Liver (tissue), 9 donors: Measurements from ENCODE around the gene ELL. TPM values are rescaled to one million over a fixed set of nuclear protein-coding genes. Genes with fewer than 3 reads are reported as not detected.

Experiments
- DNase-seq: peaks from one replicate; pipeline ENCODE4 v3.0.0-alpha.2; 2017; ENCODE audit warnings: low spot score
- H3K27ac ChIP-seq, 2 donors: one replicate each; pipeline ENCODE4 v1.7.0; 2013; ENCODE audit warnings: inconsistent platforms in 2 of 2, low read length in 2 of 2, control low read depth in 1 of 2, low read depth in 1 of 2, mild to moderate bottlenecking in 1 of 2
- H3K27me3 ChIP-seq, 4 donors: one replicate each; pipeline versions ENCODE4 v1.6.1 to v1.7.0; 2013; ENCODE audit warnings: low read length in 3 of 4, inconsistent platforms in 1 of 4, mild to moderate bottlenecking in 1 of 4, moderate library complexity in 1 of 4; ENCODE audit not compliant: control insufficient read depth in 4 of 4, insufficient read depth in 4 of 4
- H3K36me3 ChIP-seq, 4 donors: one replicate each; pipeline versions ENCODE4 v1.6.1 to v1.7.0; 2013; ENCODE audit warnings: low read length in 3 of 4, mild to moderate bottlenecking in 3 of 4, low read depth in 1 of 4, moderate library complexity in 1 of 4; ENCODE audit not compliant: control insufficient read depth in 4 of 4, insufficient read depth in 3 of 4
- H3K4me1 ChIP-seq, 4 donors: one replicate each; pipeline versions ENCODE4 v1.6.1 to v1.7.0; 2013; ENCODE audit warnings: low read length in 3 of 4, mild to moderate bottlenecking in 3 of 4, moderate library complexity in 1 of 4; ENCODE audit not compliant: control insufficient read depth in 4 of 4, insufficient read depth in 4 of 4
- H3K4me3 ChIP-seq, 3 donors: one replicate each; pipeline versions ENCODE4 v1.6.1 to v1.7.0; 2013; ENCODE audit warnings: low read length in 3 of 3, control low read depth in 1 of 3, low read depth in 1 of 3, mild to moderate bottlenecking in 1 of 3
- H3K9ac ChIP-seq, 2 donors: one replicate each; pipeline ENCODE4 v1.7.0; 2013; ENCODE audit warnings: low read length in 2 of 2, mild to moderate bottlenecking in 2 of 2, moderate library complexity in 2 of 2, control low read depth in 1 of 2, low read depth in 1 of 2
- H3K9me3 ChIP-seq, 4 donors: one replicate each; pipeline versions ENCODE4 v1.6.1 to v1.7.0; 2013; ENCODE audit warnings: low read length in 3 of 4; ENCODE audit not compliant: control insufficient read depth in 4 of 4
- EGR1 ChIP-seq, 2 donors: IDR thresholded peaks; 2 replicates each; pipeline ENCODE4 v1.6.1; 2016 to 2018; ENCODE audit warnings: antibody characterized with exemption in 2 of 2, low read depth in 2 of 2
- FOXA1 ChIP-seq: IDR thresholded peaks from 2 replicates; pipeline ENCODE4 v1.6.1; 2016; ENCODE audit warnings: antibody characterized with exemption
- FOXA2 ChIP-seq: IDR thresholded peaks from 2 replicates; pipeline ENCODE4 v1.6.1; 2016; ENCODE audit warnings: antibody characterized with exemption
- HNF4A ChIP-seq, 2 donors: conservative IDR thresholded peaks; 2 replicates each; pipeline ENCODE4 v1.6.1; 2016; ENCODE audit warnings: antibody characterized with exemption in 2 of 2, mild to moderate bottlenecking in 2 of 2
- HNF4G ChIP-seq: IDR thresholded peaks from 2 replicates; pipeline ENCODE4 v1.6.1; 2016; ENCODE audit warnings: antibody characterized with exemption
- JUND ChIP-seq, 2 donors: IDR thresholded peaks; 2 replicates each; pipeline ENCODE4 v1.6.1; 2016; ENCODE audit warnings: antibody characterized with exemption in 2 of 2
- NR2F2 ChIP-seq: IDR thresholded peaks from 2 replicates; pipeline ENCODE4 v1.6.1; 2016; ENCODE audit warnings: antibody characterized with exemption
- RAD21 ChIP-seq, 2 donors: IDR thresholded peaks; 2 replicates each; pipeline ENCODE4 v1.6.1; 2016; ENCODE audit warnings: antibody characterized with exemption in 2 of 2, mild to moderate bottlenecking in 2 of 2
- RXRA ChIP-seq, 2 donors: IDR thresholded peaks; 2 replicates each; pipeline ENCODE4 v1.6.1; 2017 to 2018; ENCODE audit warnings: antibody characterized with exemption in 2 of 2, mild to moderate bottlenecking in 1 of 2
- SP1 ChIP-seq: IDR thresholded peaks from 2 replicates; pipeline ENCODE4 v1.6.1; 2018; ENCODE audit warnings: antibody characterized with exemption, mild to moderate bottlenecking
- TAF1 ChIP-seq: conservative IDR thresholded peaks from 2 replicates; pipeline ENCODE4 v1.6.1; 2016; ENCODE audit warnings: antibody characterized with exemption, mild to moderate bottlenecking
- YY1 ChIP-seq: IDR thresholded peaks from 2 replicates; pipeline ENCODE4 v1.6.1; 2016; ENCODE audit warnings: antibody characterized with exemption, mild to moderate bottlenecking
- WGBS: extraction: QIAGEN DNeasy Blood & Tissue Kit; methylation state at CpG from one replicate; pipeline ENCODE4 v1.1.7; 2013; 5-methylcytosine and 5-hydroxymethylcytosine counted together
- polyA plus RNA-seq, 2 donors: library from polyadenylated mRNA; stranded (reverse) in 1 of 2; unstranded in 1 of 2; fragments of 200-250 nt in 1 of 2; fragments of >200 nt in 1 of 2; fragmentation: Nextera tagmentation in 1 of 2; extraction: Ambion mirVana in 1 of 2; gene quantifications; one replicate each; pipeline versions ENCODE4 v1.2.1 to v1.2.3, GENCODE V29; 2013 to 2015
- total RNA-seq, 2 donors: library from RNA; depleted of rRNA; stranded (reverse); fragments of >200 nt; gene quantifications; one replicate each; pipeline ENCODE4 v1.2.3, GENCODE V29; 2014
- TF ChIP-seq, protein P1 (sequence below): IDR thresholded peaks from 2 replicates; pipeline ENCODE4 v1.6.1; 2016; ENCODE audit warnings: antibody characterized with exemption, mild to moderate bottlenecking
- TF ChIP-seq, protein P2 (sequence below): fragments of 150-350 bp; IDR thresholded peaks from 2 replicates; pipeline ENCODE4 v1.5.1; 2017; ENCODE audit warnings: improper control_type of control experiment, low read depth, low read length; ENCODE audit not compliant: missing input control
- TF ChIP-seq, protein P3 (sequence below): IDR thresholded peaks from 2 replicates; pipeline ENCODE4 v1.6.1; 2016; ENCODE audit warnings: antibody characterized with exemption
- TF ChIP-seq, protein P4 (sequence below): IDR thresholded peaks from 2 replicates; pipeline ENCODE4 v1.6.1; 2016; ENCODE audit warnings: antibody characterized with exemption
- TF ChIP-seq, protein P5 (sequence below): IDR thresholded peaks from 2 replicates; pipeline ENCODE4 v1.6.1; 2016; ENCODE audit warnings: antibody characterized with exemption
- donor health status: healthy.
- donor health status: healthy.
- donor health status: healthy.
- donor health status: healthy.
- donor health status: healthy.

Gene ELL
- total and polyA plus RNA-seq, 4 donors: 4.5 to 10.5 (median 6.6) TPM

DNA sequence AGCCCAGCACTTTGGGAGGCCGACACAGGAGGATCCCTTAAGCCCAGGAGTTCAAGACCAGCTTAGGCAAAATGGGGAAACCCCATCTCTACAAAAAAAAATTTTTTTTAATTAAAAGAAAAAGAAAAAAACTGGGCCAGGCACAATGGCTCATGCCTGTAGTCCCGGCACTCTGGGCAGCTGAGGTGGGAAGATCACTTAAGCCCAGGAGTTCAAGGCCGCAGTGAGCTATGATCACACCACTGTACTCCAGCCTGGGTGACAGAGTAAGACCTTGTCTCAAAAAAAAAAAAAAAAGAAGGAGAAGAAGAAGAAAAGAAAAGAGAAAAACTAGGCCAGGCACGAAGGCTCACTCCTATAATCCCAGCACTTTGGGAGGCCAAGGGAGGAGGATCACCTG is 4.3 kb downstream of the ELL start (continued):
- TF ChIP-seq, protein P1, sequence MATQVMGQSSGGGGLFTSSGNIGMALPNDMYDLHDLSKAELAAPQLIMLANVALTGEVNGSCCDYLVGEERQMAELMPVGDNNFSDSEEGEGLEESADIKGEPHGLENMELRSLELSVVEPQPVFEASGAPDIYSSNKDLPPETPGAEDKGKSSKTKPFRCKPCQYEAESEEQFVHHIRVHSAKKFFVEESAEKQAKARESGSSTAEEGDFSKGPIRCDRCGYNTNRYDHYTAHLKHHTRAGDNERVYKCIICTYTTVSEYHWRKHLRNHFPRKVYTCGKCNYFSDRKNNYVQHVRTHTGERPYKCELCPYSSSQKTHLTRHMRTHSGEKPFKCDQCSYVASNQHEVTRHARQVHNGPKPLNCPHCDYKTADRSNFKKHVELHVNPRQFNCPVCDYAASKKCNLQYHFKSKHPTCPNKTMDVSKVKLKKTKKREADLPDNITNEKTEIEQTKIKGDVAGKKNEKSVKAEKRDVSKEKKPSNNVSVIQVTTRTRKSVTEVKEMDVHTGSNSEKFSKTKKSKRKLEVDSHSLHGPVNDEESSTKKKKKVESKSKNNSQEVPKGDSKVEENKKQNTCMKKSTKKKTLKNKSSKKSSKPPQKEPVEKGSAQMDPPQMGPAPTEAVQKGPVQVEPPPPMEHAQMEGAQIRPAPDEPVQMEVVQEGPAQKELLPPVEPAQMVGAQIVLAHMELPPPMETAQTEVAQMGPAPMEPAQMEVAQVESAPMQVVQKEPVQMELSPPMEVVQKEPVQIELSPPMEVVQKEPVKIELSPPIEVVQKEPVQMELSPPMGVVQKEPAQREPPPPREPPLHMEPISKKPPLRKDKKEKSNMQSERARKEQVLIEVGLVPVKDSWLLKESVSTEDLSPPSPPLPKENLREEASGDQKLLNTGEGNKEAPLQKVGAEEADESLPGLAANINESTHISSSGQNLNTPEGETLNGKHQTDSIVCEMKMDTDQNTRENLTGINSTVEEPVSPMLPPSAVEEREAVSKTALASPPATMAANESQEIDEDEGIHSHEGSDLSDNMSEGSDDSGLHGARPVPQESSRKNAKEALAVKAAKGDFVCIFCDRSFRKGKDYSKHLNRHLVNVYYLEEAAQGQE: no peak
- TF ChIP-seq EGR1 (IDR thresholded peaks at IDR 0.05; ENCODE audit: low read depth in 2 of 2) (no peak), RAD21 (IDR thresholded peaks at IDR 0.05) (no peak)

DNA sequence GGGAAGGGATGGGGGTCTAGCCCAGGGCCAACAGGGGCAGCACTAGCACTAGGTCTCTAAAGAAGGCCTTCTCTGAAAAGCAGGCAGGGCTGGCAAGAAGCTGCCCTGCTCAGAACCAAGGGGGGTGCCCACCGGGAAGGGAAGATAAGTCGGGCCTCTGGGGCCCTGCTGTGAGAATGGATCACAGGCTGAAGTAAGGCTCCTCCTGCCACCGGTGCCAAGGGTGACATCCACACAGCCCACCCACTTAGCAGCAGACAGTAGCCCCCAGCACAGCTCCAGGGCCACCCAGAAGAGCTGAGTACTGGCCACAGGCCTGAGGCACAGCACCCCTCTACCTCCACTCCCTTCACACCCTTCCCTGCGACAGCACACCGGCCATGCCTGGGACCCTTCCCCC is 5.9 kb downstream of the ELL start:
- TF ChIP-seq FOXA2 (no peak), SP1 (no peak), JUND (IDR thresholded peaks at IDR 0.05) (no peak), TAF1 (no peak), NR2F2 (no peak), RAD21 (IDR thresholded peaks at IDR 0.05) (no peak), RXRA (IDR thresholded peaks at IDR 0.05) (no peak), HNF4A (conservative IDR thresholded peaks at IDR 0.05) (no peak), HNF4G (no peak), FOXA1 (no peak), EGR1 (IDR thresholded peaks at IDR 0.05; ENCODE audit: low read depth in 2 of 2) (no peak), YY1 (no peak)
- TF ChIP-seq, protein P2, sequence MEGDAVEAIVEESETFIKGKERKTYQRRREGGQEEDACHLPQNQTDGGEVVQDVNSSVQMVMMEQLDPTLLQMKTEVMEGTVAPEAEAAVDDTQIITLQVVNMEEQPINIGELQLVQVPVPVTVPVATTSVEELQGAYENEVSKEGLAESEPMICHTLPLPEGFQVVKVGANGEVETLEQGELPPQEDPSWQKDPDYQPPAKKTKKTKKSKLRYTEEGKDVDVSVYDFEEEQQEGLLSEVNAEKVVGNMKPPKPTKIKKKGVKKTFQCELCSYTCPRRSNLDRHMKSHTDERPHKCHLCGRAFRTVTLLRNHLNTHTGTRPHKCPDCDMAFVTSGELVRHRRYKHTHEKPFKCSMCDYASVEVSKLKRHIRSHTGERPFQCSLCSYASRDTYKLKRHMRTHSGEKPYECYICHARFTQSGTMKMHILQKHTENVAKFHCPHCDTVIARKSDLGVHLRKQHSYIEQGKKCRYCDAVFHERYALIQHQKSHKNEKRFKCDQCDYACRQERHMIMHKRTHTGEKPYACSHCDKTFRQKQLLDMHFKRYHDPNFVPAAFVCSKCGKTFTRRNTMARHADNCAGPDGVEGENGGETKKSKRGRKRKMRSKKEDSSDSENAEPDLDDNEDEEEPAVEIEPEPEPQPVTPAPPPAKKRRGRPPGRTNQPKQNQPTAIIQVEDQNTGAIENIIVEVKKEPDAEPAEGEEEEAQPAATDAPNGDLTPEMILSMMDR: no peak
- TF ChIP-seq, protein P3, sequence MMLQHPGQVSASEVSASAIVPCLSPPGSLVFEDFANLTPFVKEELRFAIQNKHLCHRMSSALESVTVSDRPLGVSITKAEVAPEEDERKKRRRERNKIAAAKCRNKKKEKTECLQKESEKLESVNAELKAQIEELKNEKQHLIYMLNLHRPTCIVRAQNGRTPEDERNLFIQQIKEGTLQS: no peak
- TF ChIP-seq, protein P4, sequence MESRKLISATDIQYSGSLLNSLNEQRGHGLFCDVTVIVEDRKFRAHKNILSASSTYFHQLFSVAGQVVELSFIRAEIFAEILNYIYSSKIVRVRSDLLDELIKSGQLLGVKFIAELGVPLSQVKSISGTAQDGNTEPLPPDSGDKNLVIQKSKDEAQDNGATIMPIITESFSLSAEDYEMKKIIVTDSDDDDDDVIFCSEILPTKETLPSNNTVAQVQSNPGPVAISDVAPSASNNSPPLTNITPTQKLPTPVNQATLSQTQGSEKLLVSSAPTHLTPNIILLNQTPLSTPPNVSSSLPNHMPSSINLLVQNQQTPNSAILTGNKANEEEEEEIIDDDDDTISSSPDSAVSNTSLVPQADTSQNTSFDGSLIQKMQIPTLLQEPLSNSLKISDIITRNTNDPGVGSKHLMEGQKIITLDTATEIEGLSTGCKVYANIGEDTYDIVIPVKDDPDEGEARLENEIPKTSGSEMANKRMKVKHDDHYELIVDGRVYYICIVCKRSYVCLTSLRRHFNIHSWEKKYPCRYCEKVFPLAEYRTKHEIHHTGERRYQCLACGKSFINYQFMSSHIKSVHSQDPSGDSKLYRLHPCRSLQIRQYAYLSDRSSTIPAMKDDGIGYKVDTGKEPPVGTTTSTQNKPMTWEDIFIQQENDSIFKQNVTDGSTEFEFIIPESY: no peak
- TF ChIP-seq, protein P1: no peak
- TF ChIP-seq, protein P5, sequence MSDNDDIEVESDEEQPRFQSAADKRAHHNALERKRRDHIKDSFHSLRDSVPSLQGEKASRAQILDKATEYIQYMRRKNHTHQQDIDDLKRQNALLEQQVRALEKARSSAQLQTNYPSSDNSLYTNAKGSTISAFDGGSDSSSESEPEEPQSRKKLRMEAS: no peak
- no peak for DNase-seq
- Histone ChIP-seq H3K27ac (peak overlapping the region; percentile 93 to 96), H3K9me3 (no peaks in the 10 kb centered on the region), H3K27me3 (no peaks in the 10 kb centered on the region), H3K36me3 (no peaks in the 10 kb centered on the region), H3K4me3 (no peak overlapping the region), H3K9ac (peak overlapping the region in 1 of 2 donors; percentile 39), H3K4me1 (peaks cover 16 to 49% (median 36%) of the 10 kb centered on the region in 4 donors)
- 86% methylated on average over 5 of the region's 5 CpGs for WGBS
